BE2C (cell line): Measurements from ENCODE around the gene ITK.
"Not testable (repeated sequence)": the region's sequence is repeated elsewhere in the genome, so short reads cannot be mapped to it uniquely, and the experiment has no call there.

ENCODE experiments used
- DNase-seq: peaks from one replicate; pipeline ENCODE4 v3.0.0-alpha.2; 2020
- H3K27me3 ChIP-seq: fragments of 250-450 bp; sonication (Bioruptor Pico); 2 replicates; pipeline ENCODE4 v1.5.1; 2020; ENCODE audit warnings: mild to moderate bottlenecking
- H3K36me3 ChIP-seq: fragments of 250-450 bp; sonication (Bioruptor Pico); 2 replicates; pipeline ENCODE4 v1.5.1; 2020; ENCODE audit warnings: mild to moderate bottlenecking
- H3K4me1 ChIP-seq: fragments of 250-450 bp; sonication (Bioruptor Pico); 2 replicates; pipeline ENCODE4 v1.5.1; 2020
- H3K4me3 ChIP-seq: 2 replicates; pipeline ENCODE4 v1.5.1; 2011; ENCODE audit warnings: low read depth, low read length
- H3K9me3 ChIP-seq: fragments of 250-450 bp; sonication (Bioruptor Pico); 2 replicates; pipeline ENCODE4 v1.5.1; 2020
- TF ChIP-seq, protein P1 (sequence below): IDR thresholded peaks from 2 replicates; pipeline ENCODE4 v1.5.1; 2012; ENCODE audit warnings: mild to moderate bottlenecking, low read depth, low read length

ITK gene

GRCh38 chr5:157175071-157175612 is 5.5 kb upstream of the ITK start:
- Histone ChIP-seq H3K4me3 (no peak overlapping the region), H3K9me3 (no peaks in the 10 kb centered on the region), H3K36me3 (no peaks in the 10 kb centered on the region), H3K4me1 (no peaks in the 10 kb centered on the region), H3K27me3 (no peaks in the 10 kb centered on the region)
- TF ChIP-seq, protein P1, sequence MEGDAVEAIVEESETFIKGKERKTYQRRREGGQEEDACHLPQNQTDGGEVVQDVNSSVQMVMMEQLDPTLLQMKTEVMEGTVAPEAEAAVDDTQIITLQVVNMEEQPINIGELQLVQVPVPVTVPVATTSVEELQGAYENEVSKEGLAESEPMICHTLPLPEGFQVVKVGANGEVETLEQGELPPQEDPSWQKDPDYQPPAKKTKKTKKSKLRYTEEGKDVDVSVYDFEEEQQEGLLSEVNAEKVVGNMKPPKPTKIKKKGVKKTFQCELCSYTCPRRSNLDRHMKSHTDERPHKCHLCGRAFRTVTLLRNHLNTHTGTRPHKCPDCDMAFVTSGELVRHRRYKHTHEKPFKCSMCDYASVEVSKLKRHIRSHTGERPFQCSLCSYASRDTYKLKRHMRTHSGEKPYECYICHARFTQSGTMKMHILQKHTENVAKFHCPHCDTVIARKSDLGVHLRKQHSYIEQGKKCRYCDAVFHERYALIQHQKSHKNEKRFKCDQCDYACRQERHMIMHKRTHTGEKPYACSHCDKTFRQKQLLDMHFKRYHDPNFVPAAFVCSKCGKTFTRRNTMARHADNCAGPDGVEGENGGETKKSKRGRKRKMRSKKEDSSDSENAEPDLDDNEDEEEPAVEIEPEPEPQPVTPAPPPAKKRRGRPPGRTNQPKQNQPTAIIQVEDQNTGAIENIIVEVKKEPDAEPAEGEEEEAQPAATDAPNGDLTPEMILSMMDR = no peak
- DNase-seq = no peak

- TF ChIP-seq, protein P1 = no peak
- Histone ChIP-seq H3K4me1 (no peaks in the 10 kb centered on the region), H3K4me3 (no peak overlapping the region), H3K36me3 (no peaks in the 10 kb centered on the region), H3K9me3 (no peaks in the 10 kb centered on the region), H3K27me3 (no peaks in the 10 kb centered on the region; the same call in 1 of the 2 replicates)
- no peak for DNase-seq
Observed at GRCh38 chr5:157177953-157178352, 2.7 kb upstream of the ITK start.

DNA sequence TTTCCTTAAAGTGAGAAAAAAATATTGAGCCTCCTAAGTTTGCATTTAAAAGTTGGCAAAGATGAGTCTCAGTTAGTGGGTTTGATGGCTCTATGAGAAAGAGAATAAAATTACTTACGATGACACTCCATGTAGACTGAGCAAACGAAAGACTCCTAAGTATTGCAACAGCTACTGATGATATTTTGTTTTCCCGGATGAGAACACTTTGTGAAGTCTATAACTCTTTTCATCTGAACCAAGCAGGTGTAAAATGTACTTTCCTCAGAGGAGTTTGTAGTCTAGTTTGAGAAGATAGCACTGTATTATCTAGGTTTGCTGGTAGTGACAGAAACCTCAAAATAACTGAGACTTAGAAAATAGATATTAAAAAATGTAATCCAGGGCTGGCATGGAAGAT is 1.7 kb upstream of the ITK start:
- TF ChIP-seq, protein P1 = no peak
- H3K4me1 ChIP-seq = no peaks in the 10 kb centered on the region
- no peaks in the 10 kb centered on the region; the same call in 1 of the 2 replicates for H3K27me3 ChIP-seq
- H3K4me3 ChIP-seq = no peak overlapping the region
- no peaks in the 10 kb centered on the region for H3K9me3 ChIP-seq
- H3K36me3 ChIP-seq = no peaks in the 10 kb centered on the region
- no peak for DNase-seq

- Histone ChIP-seq H3K27me3 (no peaks in the 10 kb centered on the region; the same call in 1 of the 2 replicates), H3K4me1 (no peaks in the 10 kb centered on the region), H3K9me3 (no peaks in the 10 kb centered on the region), H3K4me3 (no peak overlapping the region), H3K36me3 (no peaks in the 10 kb centered on the region)
- TF ChIP-seq, protein P1 = no peak
- no peak for DNase-seq
Observed at GRCh38 chr5:157182143-157182757, 1.6 kb downstream of the ITK start.

GRCh38 chr5:157184117-157184670 is 3.6 kb downstream of the ITK start:
- DNase-seq = no peak
- Histone ChIP-seq H3K9me3 (no peaks in the 10 kb centered on the region), H3K36me3 (no peaks in the 10 kb centered on the region), H3K27me3 (no peaks in the 10 kb centered on the region; the same call in 1 of the 2 replicates), H3K4me1 (no peaks in the 10 kb centered on the region), H3K4me3 (no peak overlapping the region)
- TF ChIP-seq, protein P1 = no peak

- not testable (repeated sequence) for DNase-seq, H3K9me3 ChIP-seq, H3K4me1 ChIP-seq, H3K36me3 ChIP-seq, H3K27me3 ChIP-seq, H3K4me3 ChIP-seq
Observed at GRCh38 chr5:157185122-157185521, 4.5 kb downstream of the ITK start.
